GM18505 (cell line): Measurements from ENCODE around the gene LHFPL4.

Experiments
- ATAC-seq: cut with Tn5 transposase; IDR thresholded peaks from one replicate; pipeline ENCODE4 v1.9.1; 2021; ENCODE audit not compliant: unreplicated experiment
- POLR2A ChIP-seq: IDR thresholded peaks from 4 replicates; pipeline ENCODE4 v1.6.1; 2011; ENCODE audit warnings: borderline replicate concordance; ENCODE audit not compliant: insufficient read depth, insufficient read length; ENCODE audit errors: extremely low read depth

Gene LHFPL4

DNA sequence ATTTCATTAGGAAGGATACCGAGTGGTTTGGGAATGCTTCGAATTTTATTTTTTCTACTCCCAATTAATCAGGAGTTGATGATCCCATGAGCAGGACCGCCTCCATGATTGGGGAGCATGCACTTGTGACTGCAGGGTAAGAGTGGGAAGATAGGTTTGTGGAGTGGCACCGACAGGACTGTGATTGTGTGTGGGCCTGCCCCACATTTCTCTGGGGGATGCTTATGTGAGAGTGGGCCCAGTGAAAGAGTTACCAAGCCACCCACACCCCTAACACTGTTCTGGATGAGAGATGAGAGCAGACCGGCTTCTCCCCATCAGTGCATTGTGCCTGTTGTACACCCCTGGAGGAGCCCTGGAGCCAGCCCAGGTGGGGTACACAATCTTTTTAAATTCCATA lies 76.7 kb downstream of the LHFPL4 start:
- TF ChIP-seq POLR2A, result no peak
- ATAC-seq, result no peak

DNA sequence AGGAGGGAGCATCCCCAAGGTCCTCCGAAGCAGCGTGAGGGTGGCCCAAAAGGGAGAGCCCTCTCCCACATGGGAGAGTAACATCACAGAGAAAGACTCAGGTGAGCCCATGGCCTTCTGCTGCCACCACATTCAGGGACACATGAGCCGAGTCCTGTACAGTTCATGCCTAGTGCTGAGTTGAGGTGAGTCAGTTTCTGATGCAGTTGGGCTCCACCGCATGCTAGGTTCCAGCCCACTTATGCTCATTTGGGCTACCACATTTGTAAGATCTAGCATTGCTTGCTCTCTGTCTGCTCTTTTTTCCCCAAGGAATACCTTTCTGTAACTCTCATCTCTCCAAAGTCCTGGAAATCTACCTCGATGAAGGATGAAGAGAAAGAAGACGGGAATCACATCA lies 79.1 kb downstream of the LHFPL4 start:
- TF ChIP-seq POLR2A, result no peak
- no peak for ATAC-seq

DNA sequence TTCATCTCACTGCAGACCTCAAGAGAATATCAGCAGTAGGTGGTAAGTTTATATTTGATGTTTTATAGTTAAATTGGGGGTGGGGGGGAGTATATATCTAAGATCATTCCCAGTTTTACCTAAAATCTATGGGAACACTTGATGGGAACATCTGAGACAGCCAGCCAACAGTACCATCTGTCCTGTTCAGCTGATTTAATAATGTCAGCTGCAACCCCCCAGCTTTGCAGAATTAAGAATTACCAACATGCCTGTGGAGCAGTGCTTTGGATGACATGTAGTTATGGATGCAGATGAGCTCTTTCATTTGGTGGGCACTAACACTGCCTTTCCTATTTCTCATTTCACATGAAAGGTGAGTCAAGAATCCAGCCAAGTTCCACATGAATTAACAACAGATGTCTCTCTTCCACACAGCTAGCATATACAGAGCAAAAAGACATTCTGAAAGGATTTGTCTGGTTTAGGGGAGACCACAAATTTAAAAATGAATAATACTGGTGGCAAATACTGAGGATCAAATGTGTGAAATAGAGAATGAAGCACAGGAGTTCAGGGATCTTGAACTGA lies 80.0 kb downstream of the LHFPL4 start:
- no peak for ATAC-seq

DNA sequence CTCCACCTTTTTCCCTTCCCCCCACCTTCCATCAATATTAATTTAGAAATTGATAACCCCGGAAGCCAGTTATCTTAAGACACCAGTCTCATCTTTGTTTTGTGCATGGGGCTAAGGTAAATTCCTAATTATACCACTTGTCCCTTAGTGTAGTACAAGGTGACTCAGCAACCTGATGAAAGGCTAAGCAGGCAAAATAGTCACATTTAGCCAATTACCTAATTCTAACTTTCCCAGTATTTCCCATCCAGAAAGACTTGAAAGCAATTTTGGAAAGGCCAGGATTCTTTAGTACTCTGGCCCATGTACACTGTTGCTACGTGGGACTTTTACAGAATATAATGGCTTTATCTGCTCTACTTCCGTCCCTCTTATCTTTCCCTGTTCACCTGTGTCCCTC lies 83.6 kb downstream of the LHFPL4 start:
- no peak for TF ChIP-seq POLR2A

More for the DNA sequence above, 80.0 kb downstream of the LHFPL4 start:
- TF ChIP-seq POLR2A, result no peak

DNA sequence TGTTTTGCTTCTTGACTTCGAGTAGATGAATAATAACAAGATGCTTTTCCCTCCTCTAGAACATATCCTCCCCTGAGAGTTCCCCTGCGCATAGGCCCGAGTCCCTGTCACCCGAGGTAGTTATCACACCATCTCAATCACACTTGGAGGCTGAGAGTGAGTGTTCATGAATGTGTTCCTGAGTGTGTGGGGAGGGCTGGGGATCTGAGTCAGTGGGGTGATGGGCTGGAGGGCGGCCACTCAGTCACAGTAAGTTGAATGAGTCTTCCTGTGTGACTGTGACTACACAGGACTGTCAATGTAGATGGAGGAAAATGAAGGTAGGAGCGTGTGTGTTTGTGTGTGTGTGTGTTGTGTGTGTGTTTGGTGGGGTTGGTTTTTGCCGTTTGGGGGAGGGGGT lies 85.2 kb downstream of the LHFPL4 start:
- TF ChIP-seq POLR2A, result no peak
- no peak for ATAC-seq

More for the DNA sequence above, 83.6 kb downstream of the LHFPL4 start:
- ATAC-seq, result no peak

DNA sequence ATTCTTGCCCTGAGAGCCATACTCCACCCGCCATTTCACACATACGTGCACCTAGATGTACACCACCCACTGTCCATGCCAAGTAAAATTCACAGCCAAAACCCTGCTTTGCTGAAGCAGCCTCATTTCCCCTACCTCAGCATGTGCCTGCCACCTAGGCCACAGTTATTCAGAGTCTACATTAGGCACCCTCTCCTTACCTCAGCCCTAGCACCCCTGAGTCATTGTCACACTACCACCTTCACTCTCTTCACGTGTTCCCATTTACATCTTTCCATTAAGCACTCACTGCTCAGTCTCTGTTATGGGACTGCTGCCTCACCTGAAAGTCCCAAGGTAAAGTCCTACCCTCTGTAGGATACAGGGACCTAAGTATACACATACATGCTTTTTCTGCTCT lies 86.2 kb downstream of the LHFPL4 start:
- TF ChIP-seq POLR2A, result no peak
- ATAC-seq, result no peak

DNA sequence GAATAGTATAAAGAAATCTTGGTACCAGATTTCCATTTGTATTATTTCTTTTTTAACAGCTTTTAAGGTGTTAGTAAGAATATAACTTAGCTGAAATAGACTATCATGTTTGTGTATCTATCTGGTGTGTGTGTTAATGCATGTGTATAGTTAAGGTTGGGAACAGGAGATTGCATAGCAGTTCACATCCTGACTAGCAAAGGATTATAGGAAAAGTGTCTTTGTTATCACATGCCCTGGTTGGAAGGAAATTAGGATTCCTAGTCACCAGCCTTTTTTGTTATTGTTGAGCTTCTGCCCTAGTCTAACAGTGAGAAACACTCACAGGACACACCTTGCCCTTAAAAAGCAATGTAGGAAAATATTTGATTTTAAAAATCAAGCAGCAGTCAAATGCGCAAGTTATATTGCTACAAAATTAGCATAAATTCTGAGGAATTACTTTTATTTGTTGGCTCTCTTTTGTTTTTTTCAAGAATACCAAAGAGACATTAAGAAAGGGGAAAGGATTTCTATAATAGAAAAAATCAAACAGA lies 98.0 kb downstream of the LHFPL4 start:
- TF ChIP-seq POLR2A, result no peak
- ATAC-seq, result no peak

DNA sequence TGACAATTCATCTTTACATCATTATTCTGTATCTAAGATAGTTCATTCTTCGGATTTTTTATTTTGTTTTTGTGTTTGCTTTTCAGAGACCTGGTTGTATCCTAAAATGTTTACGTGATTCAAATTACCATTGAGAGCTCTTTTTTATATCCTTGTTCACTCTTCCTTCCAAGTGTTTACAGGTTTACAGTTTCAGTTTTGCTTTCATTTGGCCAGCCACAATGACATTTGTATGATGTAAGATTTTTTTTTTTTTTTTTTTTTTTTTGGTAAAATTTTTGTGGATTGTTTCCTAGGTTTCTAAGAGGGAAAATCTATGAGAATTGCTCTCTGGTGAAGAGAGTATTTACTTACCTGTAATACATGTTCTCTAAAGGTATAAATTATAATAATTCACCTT lies 101.2 kb downstream of the LHFPL4 start:
- no peak for ATAC-seq

DNA sequence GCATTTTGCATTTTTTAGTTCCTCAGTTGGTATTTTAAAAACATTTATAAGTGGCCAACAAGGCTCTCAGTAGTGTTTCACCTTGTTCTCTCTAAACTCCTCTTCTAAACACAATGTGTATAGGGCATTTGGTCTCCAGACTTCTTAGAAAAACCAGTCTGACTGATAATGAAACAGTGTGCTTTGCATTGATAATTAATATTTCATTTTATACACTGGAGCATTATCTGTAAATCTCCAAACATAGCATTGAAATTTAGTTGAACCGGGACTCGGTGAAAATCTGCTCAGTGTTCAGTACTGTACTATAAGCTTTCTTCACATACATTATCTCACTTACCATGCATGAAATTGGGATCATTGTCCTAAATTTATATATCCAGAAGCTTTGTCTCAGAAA lies 102.6 kb downstream of the LHFPL4 start:
- no peak for TF ChIP-seq POLR2A
- no peak for ATAC-seq

More for the DNA sequence above, 101.2 kb downstream of the LHFPL4 start:
- TF ChIP-seq POLR2A, result no peak

DNA sequence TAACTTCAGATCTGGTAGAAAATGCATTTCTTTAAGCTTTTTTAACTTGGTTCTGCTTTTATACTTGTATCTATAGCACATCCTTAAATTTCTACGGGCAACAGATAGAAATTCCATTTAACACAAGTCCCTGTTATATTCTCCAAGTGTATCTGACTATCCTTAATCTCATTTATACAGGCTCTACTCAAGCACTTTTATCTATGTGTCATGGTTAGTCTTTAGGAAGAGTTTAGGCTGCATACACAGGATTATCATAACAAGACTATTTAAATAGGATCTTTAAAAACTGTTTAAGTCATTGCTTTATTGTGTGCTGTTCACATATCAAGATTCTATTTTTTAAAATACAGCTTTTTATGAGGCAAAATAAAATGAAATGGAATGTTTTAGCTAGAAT lies 103.5 kb downstream of the LHFPL4 start:
- no peak for TF ChIP-seq POLR2A
- no peak for ATAC-seq

DNA sequence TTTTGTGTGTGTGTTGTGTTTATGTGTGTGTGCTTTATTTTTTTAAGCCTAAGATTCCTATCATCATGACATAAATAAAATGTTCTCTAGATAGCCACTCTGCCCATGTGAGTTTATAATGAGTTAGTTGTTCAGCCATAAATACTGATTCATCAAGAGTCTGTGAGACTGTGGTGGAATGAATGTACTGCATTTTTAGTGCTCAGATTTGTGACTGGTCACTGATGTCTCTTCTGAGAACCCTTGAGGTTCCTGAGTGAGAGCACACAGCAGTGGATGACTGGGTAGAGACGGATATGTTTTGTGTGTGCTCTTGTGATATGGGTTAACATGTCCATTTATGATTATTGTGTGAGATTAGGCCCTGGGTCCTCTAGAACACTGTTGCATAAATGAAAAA lies 105.0 kb downstream of the LHFPL4 start:
- no peak for TF ChIP-seq POLR2A
- no peak for ATAC-seq
